ENCODE data around the gene ELMOD3. TPM values are rescaled to one million over a fixed set of nuclear protein-coding genes. Genes with fewer than 3 reads are reported as not detected.

Gene ELMOD3
- total and polyA plus RNA-seq, 9 of the 15 experiments (the other 6 are each of a cell fraction or from before 2014, with no cell fraction given) = 2.7 to 18.7 (median 11.6) TPM

DNA sequence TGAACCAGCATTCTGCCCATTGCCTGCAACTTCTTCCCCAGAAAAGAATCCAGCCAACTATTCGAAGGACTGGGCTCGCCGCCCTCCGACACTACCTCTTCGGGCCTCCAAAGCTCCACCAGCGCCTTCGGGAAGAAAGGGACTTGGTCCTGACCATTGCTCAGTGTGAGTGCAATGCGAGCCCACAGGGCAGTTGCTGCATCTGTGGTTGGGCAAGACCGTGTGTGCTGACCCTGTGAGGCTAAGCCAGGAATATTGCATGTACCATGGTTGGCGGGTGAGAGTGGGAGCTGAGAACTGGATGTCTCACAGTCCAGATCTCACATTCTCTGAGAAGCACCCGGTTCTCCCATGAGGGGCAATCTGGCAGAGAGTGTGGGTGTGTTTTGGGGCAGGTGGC lies 16.5 kb downstream of the ELMOD3 start (continued):
- TF ChIP-seq, protein P1, sequence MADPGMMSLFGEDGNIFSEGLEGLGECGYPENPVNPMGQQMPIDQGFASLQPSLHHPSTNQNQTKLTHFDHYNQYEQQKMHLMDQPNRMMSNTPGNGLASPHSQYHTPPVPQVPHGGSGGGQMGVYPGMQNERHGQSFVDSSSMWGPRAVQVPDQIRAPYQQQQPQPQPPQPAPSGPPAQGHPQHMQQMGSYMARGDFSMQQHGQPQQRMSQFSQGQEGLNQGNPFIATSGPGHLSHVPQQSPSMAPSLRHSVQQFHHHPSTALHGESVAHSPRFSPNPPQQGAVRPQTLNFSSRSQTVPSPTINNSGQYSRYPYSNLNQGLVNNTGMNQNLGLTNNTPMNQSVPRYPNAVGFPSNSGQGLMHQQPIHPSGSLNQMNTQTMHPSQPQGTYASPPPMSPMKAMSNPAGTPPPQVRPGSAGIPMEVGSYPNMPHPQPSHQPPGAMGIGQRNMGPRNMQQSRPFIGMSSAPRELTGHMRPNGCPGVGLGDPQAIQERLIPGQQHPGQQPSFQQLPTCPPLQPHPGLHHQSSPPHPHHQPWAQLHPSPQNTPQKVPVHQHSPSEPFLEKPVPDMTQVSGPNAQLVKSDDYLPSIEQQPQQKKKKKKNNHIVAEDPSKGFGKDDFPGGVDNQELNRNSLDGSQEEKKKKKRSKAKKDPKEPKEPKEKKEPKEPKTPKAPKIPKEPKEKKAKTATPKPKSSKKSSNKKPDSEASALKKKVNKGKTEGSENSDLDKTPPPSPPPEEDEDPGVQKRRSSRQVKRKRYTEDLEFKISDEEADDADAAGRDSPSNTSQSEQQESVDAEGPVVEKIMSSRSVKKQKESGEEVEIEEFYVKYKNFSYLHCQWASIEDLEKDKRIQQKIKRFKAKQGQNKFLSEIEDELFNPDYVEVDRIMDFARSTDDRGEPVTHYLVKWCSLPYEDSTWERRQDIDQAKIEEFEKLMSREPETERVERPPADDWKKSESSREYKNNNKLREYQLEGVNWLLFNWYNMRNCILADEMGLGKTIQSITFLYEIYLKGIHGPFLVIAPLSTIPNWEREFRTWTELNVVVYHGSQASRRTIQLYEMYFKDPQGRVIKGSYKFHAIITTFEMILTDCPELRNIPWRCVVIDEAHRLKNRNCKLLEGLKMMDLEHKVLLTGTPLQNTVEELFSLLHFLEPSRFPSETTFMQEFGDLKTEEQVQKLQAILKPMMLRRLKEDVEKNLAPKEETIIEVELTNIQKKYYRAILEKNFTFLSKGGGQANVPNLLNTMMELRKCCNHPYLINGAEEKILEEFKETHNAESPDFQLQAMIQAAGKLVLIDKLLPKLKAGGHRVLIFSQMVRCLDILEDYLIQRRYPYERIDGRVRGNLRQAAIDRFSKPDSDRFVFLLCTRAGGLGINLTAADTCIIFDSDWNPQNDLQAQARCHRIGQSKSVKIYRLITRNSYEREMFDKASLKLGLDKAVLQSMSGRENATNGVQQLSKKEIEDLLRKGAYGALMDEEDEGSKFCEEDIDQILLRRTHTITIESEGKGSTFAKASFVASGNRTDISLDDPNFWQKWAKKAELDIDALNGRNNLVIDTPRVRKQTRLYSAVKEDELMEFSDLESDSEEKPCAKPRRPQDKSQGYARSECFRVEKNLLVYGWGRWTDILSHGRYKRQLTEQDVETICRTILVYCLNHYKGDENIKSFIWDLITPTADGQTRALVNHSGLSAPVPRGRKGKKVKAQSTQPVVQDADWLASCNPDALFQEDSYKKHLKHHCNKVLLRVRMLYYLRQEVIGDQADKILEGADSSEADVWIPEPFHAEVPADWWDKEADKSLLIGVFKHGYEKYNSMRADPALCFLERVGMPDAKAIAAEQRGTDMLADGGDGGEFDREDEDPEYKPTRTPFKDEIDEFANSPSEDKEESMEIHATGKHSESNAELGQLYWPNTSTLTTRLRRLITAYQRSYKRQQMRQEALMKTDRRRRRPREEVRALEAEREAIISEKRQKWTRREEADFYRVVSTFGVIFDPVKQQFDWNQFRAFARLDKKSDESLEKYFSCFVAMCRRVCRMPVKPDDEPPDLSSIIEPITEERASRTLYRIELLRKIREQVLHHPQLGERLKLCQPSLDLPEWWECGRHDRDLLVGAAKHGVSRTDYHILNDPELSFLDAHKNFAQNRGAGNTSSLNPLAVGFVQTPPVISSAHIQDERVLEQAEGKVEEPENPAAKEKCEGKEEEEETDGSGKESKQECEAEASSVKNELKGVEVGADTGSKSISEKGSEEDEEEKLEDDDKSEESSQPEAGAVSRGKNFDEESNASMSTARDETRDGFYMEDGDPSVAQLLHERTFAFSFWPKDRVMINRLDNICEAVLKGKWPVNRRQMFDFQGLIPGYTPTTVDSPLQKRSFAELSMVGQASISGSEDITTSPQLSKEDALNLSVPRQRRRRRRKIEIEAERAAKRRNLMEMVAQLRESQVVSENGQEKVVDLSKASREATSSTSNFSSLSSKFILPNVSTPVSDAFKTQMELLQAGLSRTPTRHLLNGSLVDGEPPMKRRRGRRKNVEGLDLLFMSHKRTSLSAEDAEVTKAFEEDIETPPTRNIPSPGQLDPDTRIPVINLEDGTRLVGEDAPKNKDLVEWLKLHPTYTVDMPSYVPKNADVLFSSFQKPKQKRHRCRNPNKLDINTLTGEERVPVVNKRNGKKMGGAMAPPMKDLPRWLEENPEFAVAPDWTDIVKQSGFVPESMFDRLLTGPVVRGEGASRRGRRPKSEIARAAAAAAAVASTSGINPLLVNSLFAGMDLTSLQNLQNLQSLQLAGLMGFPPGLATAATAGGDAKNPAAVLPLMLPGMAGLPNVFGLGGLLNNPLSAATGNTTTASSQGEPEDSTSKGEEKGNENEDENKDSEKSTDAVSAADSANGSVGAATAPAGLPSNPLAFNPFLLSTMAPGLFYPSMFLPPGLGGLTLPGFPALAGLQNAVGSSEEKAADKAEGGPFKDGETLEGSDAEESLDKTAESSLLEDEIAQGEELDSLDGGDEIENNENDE (IDR thresholded peaks at IDR 0.05; ENCODE audit: low read depth, low read length) = no peak
- no peak for TF ChIP-seq KLF13 (tag; IDR thresholded peaks at IDR 0.05; ENCODE audit: borderline replicate concordance, low read depth)
- no peak for TF ChIP-seq FIP1L1 (IDR thresholded peaks at IDR 0.05; ENCODE audit: low read depth, low read length, poor library complexity, severe bottlenecking)
- no peak for TF ChIP-seq ZBTB33 (CRISPR knock-in tag; IDR thresholded peaks at IDR 0.05)
- no peak for TF ChIP-seq AFF1 (IDR thresholded peaks at IDR 0.05; ENCODE audit: low read depth in 1 of 2, partially characterized antibody in 2 of 2)
- TF ChIP-seq CSDE1 (IDR thresholded peaks at IDR 0.05) = no peak

All from K562 (cell line).